HG02870 (cell line): Measurements from ENCODE around the gene ANKS4B.
"Not testable (repeated sequence)": the region's sequence is repeated elsewhere in the genome, so short reads cannot be mapped to it uniquely, and the experiment has no call there.

Experiments
- ATAC-seq: cut with Tn5 transposase; IDR thresholded peaks from one replicate; pipeline ENCODE4 v1.9.1; 2021; ENCODE audit warnings: mild to moderate bottlenecking, moderate library complexity; ENCODE audit not compliant: unreplicated experiment

The ANKS4B gene

GRCh38 chr16:21218153-21218552, 15.3 kb upstream of the ANKS4B start:
- ATAC-seq = no peak

GRCh38 chr16:21219551-21219950, 13.9 kb upstream of the ANKS4B start:
- no peak for ATAC-seq

DNA sequence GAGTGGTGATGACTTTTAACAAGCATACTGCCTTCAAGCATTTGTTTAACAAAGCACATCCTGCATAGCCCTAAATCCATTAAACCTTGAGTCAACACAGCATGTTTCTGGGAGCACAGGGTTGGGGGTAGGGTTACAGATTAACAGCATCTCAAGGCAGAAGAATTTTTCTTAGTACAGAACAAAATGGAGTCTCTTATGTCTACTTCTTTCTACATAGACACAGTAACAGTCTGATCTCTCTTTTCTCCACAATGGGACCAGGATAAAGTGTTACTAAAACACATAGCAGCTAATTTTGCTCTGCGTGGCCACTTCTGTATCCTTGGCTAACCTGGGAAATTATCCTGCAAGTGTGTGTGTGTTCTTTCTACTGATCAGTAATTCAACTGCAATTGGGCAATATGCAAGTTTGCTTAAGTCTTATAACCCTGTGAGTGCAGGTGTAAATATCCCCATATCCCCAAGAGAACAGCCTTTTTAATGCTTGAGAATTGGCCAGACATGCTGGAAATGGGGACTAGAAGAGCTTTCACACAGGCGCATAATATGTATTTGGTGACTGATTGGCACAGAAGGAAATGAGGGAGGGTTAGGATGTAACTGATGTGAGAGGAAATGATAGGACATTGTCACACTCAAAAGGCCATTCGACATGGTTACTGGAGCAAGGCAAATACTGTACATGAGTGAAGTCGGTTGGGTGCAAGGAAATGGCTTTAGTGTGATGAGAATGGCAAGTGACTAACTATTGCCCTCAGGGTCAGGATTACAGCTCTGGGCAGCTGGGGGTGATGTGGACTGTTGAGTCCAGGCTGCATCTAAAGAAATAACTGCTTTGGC, 10.8 kb upstream of the ANKS4B start:
- ATAC-seq = no peak

DNA sequence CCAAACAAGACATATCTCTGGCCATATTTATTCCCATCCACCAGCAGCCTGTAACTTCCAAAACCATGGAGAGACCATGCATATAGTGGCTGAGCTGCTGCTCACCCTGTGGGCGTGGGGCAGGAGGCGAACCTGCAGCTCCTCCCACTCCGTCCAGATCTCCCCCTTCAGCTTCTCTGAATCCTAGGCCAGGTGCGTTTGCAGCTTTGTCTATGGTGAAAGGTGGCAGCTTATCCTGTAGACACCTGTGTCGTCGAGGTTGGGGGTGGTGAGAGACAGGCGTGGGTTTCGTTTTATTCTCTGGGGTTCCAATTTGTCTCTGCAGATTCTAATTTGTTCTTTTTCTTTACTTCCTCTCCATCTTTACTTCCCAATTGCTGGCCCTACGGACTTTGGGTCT, 9.7 kb upstream of the ANKS4B start:
- ATAC-seq = no peak

GRCh38 chr16:21224800-21225199, 8.7 kb upstream of the ANKS4B start:
- ATAC-seq = no peak

GRCh38 chr16:21226749-21227148, 6.8 kb upstream of the ANKS4B start:
- no peak for ATAC-seq

GRCh38 chr16:21227866-21228265, 5.6 kb upstream of the ANKS4B start:
- no peak for ATAC-seq

DNA sequence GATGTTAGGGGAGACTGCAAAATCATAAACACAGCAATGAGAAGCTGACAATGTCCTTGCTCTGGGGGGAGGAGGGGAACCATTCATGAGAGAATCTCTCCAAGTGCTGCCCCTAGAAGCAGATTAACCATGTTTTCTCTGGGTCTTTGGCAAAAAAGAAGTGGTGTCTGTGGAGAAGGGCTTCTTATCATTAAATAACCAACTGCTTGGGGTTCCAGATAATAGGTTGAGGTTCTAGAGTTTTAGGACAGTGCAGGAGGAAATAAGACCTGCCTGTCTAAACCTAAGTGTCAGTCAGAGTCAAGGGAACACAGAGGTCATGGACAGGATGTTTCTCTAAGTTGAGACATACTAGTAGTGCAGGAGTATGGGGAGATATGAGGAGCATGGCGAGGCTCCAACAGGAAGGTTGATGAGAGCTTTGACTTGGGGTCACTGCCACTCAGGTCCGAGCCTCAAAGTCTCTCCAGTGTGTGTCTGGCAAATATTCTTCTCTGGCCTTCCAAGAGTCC, 5.1 kb upstream of the ANKS4B start:
- no peak for ATAC-seq

- no peak for ATAC-seq
These were observed 416 bp upstream of the ANKS4B start for GRCh38 chr16:21233045-21233520.

GRCh38 chr16:21235199-21235585, 1.7 kb downstream of the ANKS4B start:
- ATAC-seq = no peak

DNA sequence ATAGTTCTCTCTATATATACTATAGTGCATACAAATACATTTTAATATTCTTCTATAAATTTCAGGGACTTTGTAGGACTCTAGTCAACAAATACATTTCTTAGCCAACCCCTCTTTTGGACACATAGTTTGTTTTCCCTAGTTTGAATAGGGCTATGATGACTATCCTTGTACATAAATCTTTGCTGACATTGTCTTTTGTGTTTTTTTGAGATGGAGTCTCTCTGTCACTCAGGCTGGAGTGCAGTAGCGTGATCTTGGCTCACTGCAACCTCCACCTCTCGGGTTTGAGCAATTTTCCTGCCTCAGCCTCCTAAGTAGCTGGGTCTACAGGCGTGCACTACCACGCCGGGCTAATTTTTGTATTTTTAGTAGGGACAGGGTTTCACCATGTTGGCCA, 3.3 kb downstream of the ANKS4B start:
- ATAC-seq = no peak

- ATAC-seq = no peak
These were observed 6.1 kb downstream of the ANKS4B start for GRCh38 chr16:21239646-21240045.

GRCh38 chr16:21242756-21243155, 9.3 kb downstream of the ANKS4B start:
- ATAC-seq = no peak

DNA sequence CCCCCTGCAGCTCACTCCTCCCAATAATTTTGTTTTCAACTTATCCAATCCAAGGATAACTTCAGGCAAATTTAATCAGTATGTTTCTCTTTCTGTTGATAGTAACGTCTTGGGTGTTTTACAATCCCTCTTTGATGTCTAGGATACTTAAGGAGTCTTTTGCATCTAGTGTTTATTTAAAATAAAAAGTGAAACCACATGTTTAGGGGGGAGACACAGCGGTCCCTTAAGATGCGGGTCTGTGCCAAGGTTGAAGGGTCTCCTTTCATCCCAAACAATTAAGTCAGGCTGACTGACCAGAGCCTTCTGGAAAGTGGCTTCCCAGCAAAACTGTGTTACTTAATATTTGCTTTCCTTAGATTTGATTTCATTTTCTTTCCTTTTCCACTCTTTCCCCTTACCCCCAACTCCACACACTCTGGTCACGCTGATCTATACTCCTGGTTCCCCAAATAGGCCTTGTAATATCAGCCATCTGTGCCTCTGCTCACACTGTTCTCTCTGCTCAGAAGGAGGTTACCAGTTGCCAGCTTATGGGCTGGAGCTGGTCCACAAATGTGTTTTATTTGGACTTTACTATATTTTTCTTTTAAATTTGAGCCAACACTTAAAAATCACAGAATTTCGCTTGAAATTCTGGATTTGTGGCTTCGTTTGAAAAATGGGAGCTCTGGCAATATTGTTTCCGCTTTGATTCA, 11.2 kb downstream of the ANKS4B start:
- ATAC-seq = no peak

DNA sequence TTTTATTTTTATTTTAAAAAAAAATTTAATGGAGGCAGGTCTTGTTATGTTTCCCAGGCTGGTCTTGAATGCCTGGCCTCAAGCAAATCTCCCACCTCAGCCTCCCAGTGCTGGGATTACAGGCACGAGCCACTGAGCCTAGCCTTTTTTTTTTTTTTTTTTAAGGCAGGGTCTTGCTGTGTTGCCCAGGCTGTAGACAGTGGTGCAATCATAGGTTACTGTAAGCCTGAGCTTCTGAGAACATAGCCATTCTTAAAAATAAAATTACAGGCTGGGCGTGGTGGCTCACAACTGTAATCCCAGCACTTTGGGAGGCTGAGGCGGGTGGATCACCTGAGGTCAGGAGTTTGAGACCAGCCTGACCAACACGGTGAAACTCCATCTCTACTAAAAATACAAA, 14.7 kb downstream of the ANKS4B start:
- not testable (repeated sequence) for ATAC-seq

GRCh38 chr16:21250072-21250923, 16.8 kb downstream of the ANKS4B start:
- no peak for ATAC-seq

GRCh38 chr16:21253470-21253869, 20.0 kb downstream of the ANKS4B start:
- no peak for ATAC-seq

DNA sequence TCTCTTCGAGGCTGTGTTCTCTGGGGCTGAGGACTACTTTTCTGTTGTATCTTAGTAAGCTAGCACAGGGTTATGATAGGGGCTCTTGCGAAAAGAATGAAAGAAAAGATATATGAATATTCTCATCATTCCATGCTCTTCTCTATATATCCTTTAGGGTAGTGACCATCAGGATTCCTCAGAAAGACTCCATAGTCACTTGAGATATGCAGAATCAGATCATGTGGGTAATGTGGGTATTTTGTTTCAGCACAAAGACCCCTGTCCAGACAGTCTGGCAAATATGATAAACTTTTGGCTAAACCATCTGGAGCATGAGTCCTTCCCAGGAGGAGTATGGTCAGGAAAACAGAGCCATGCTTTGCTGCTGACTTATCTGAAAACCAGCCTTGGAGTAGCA, 23.1 kb downstream of the ANKS4B start:
- no peak for ATAC-seq

DNA sequence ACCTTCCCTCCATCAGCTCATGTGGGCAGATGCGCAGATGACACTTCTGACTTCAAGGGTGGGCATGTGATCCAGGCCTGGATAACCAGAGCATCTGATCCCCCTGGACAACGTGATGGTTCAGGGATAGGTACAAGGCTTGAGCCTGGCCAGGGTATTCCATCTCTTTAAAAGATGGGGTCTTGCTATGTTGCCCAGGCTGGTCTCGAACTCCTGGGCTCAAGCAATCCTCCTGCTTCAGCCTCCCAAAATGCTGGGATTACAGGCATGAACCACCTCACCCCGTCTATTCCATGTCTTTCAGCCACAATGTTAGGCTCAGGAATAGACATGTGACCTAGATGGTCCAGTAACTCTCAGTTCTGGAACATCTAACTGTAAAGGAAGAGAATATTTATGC, 23.8 kb downstream of the ANKS4B start:
- no peak for ATAC-seq

GRCh38 chr16:21260870-21261791, 27.6 kb downstream of the ANKS4B start:
- no peak for ATAC-seq
